LNCaP clone FGC (cell line): ENCODE data around the gene TRAF3IP1.

Source experiments
- DNase-seq: peaks from one replicate; pipeline ENCODE4 v3.0.0-alpha.2; 2011; ENCODE audit warnings: low read depth
- H3K4me3 ChIP-seq: 2 replicates; pipeline ENCODE4 v1.5.1; 2011; ENCODE audit warnings: mild to moderate bottlenecking, low read depth, low read length, control low read depth
- CTCF ChIP-seq: IDR thresholded peaks from 2 replicates; pipeline ENCODE4 v1.5.1; 2012; ENCODE audit warnings: mild to moderate bottlenecking; ENCODE audit not compliant: control insufficient read depth, insufficient read depth; ENCODE audit errors: extremely low read depth

Gene TRAF3IP1

GRCh38 chr2:238434846-238435751, 114.8 kb downstream of the TRAF3IP1 start:
- no peak for DNase-seq
- TF ChIP-seq CTCF: no peak
- no peak overlapping the region for H3K4me3 ChIP-seq

DNA sequence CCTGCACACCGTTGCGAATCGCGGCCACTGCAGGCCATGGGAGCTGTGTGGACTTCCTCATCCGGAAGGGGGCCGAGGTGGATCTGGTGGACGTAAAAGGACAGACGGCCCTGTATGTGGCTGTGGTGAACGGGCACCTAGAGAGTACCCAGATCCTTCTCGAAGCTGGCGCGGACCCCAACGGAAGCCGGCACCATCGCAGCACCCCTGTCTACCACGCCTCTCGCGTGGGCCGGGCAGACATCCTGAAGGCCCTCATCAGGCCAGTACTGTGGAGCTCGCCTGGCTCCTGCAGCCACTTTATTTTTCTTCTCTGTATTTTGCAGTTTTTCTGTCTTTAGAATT, 115.4 kb downstream of the TRAF3IP1 start:
- DNase-seq: no peak
- no peak for TF ChIP-seq CTCF
- no peak overlapping the region for H3K4me3 ChIP-seq

DNA sequence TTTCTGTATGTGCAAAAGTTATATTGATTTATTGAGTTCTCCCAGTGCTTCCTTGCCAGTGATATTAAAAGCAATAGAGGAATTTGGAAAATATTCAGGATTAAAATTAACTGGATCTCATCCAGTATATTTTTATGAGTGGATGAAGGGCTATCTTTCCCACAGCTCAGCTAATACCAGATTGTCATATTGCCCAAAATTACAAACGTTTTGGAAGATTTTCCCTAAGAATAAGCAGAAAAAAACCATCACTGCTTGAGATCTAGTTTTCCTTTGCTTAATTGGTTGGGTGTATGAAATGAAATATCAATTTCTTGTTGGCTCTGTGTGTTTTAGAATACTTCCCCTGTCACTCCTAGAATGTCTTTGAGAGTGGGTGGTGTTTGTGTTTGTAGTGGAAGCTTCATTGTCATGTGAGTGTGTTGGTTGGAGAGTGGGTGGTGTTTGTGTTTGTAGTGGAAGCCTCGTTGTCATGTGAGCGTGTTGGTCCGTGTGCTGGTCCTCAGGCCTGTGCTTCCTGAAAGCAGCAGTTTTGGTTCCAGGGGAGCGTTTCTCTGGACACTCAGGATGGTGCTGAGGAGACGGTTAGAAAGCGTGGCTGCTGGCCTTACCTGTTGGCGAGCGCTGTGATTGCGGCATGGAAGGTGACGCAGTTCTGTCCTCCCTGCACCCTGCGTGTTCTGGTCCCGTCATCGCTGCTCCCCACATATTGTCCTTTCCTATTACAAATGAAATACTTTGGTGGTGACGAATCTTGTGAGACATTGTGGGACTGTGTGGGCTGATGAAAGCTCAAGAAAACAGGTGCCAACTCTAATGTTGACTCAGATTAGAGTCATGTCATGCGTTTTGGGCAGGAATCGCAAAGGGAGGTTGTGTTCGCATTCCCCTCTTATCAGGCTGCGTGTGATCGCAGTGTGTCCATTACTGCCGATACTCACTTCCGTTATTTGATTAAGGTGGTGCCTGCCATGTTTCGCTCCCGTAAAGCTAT, 118.8 kb downstream of the TRAF3IP1 start:
- no peak for TF ChIP-seq CTCF
- DNase-seq: no peak
- H3K4me3 ChIP-seq: no peak overlapping the region

GRCh38 chr2:238439917-238440316, 119.6 kb downstream of the TRAF3IP1 start:
- no peak for TF ChIP-seq CTCF
- no peak for DNase-seq
- no peak overlapping the region for H3K4me3 ChIP-seq

DNA sequence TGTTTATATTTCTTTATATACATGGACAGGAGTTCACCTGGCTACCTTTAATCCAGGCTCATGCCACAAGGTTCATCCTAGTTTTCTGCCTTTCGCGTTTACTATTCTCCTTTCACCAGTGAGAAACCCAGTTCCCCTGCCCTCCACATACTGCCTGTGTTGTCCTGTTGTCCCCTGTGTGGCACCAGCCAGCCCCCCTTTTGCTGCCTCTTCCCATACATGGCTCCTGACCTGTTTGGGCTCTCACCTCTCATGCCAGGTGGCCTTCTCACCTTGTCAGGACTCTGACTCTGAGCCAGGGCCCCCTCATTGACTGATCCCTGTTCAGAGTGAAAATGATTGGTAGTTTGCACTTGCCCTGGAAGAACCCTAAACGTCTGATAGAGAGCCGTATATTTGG, 120.0 kb downstream of the TRAF3IP1 start:
- no peak overlapping the region for H3K4me3 ChIP-seq
- no peak for TF ChIP-seq CTCF
- DNase-seq: no peak

- H3K4me3 ChIP-seq: no peak overlapping the region
- DNase-seq: no peak
- no peak for TF ChIP-seq CTCF
Measured at GRCh38 chr2:238440767-238441166, 120.4 kb downstream of the TRAF3IP1 start.
